OCI-LY1 (cell line): Measurements from ENCODE around the gene RHOU.

Experiments used
- CTCF ChIP-seq: fragments of 200-600 bp; sonication (generic), shearing (Covaris generic); IDR thresholded peaks from 2 replicates; pipeline ENCODE4 v1.5.1; 2017; ENCODE audit warnings: mild to moderate bottlenecking, antibody characterized with exemption, low read length, moderate library complexity, mixed read lengths
- EZH2 ChIP-seq: fragments of 200-600 bp; sonication (generic), shearing (Covaris generic); IDR thresholded peaks from 2 replicates; pipeline ENCODE4 v1.8.0; 2017; ENCODE audit warnings: borderline replicate concordance, mixed run types, mild to moderate bottlenecking, antibody characterized with exemption, low read length, moderate library complexity, mixed read lengths

- no peak for TF ChIP-seq CTCF
- TF ChIP-seq EZH2 = no peak
Measured at GRCh38 chr1:228689255-228689654, 46.0 kb upstream of the RHOU start.
